Measurements from ENCODE around the gene STK10.

GRCh38 chr5:172165465-172165864 lies 22.6 kb downstream of the STK10 start:
- TF ChIP-seq EZH2phosphoT487 (IDR thresholded peaks at IDR 0.05; ENCODE audit: low read depth) (no peak), CTCF (IDR thresholded peaks at IDR 0.05; ENCODE audit: low read depth, low read length) (no peak)

Data from OCI-LY3 (cell line).